SKM-1 (cell line): ENCODE results near the gene ZNF770.
"Not testable (repeated sequence)": the region's sequence is repeated elsewhere in the genome, so short reads cannot be mapped to it uniquely, and the experiment has no call there.

ENCODE experiments used
- DNase-seq: peaks from one replicate; lab custom pipeline; 2025; ENCODE audit not compliant: unreplicated experiment; lab: John Stamatoyannopoulos, UW

Gene ZNF770

DNA sequence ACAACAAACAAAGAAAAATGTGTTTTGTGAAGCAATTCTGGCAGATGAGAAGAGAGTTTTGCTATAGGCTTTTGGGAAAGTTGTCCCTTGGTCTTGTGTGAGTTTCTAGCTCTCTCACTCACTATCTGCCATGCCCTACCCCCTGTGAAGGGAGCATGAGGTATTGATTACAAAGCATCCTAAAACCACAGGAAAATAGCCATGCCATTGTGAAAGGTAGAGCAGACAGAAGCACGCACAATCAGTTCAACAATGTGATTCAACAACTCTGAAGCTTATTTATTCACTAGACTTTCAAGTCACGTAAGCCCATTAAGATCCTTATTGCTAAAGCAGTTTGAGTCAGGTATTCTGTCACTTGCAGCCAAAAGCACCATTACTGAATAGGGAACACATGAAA is 12.0 kb downstream of the ZNF770 start:
- no peak for DNase-seq

DNA sequence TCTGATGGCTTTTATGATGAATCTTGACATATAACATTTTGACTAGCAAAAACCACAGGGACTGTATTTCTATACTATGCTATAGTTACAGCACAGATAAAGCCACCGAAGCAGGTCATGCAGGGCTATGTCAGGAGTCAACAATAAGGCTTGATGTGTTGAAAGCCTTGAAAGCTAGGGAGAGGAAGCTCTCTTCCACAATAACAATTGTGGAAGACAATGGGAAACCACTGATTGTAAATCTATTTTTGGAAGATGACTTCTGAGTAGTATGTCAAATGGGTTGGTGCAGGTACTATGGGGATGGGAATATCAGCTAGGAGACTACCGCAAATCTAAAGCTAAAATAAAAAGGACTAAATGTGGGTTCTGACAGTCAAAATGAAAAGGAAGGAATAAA is 14.6 kb downstream of the ZNF770 start:
- DNase-seq, result no peak

DNA sequence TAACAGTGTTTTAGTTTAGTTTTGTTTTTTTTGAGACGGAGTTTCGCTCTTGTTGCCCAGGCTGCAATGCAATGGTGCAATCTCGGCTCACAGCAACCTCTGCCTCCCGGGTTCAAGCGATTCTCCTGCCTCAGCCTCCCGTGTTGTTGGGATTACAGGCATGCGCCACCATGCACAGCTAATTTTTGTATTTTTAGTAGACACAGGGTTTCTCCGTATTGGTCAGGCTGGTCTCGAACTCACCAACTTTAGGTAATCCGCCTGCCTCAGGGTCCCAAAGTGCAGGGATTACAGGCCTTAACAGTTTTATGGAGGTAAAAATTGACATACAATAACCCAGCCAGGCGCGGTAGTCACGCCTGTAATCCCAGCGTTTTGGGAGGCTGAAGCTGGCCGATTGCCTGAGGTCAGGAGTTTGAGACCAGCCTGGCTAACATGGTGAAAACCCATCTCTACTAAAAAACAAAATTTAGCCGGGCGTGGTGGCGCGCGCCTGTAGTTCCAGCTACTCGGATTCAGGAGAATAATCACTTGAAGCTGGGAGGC is 17.9 kb downstream of the ZNF770 start:
- not testable (repeated sequence) for DNase-seq

DNA sequence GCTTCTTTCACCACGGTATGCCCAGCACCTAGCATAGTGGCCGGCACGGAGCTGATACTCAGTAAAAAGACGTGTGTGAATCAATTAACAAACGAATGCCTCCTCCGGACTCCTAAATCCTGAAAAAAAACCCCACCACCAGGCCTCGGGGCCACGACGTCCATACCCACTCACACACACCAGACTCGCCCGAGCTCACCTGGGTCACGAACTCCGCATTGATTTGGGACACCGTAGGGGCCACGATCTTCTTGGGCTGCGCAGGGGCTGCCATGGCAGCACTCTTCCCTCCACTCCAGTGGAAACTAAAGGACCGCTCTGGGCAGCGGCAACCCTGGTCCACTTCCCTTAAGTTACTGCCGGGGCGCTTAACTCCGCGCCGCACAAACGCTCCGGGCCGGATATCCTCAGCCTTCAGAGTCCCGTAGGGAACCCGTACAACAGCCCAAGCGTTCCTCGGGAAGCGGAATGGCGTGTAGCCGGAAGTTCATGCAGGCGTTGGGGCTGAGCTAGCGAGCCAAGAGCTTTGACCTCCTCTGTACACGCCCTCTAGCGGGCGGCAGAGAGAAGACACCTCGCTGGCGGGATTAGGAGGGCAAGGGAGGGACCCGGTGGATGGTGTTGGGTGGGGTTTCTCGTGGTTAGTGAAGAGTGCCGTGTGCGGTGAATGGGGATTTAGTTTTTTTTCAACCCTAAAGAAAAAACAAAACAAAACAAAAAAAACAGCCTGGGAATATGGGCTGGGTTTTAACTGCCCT is 18.6 kb downstream of the ZNF770 start, which contains the start of gene AQR:
AQR (minus strand) TSS at position 403 of the 758 bp plus-strand sequence; CDS start at position 274, 129 bp downstream.
- peak; percentile 98 for DNase-seq

DNA sequence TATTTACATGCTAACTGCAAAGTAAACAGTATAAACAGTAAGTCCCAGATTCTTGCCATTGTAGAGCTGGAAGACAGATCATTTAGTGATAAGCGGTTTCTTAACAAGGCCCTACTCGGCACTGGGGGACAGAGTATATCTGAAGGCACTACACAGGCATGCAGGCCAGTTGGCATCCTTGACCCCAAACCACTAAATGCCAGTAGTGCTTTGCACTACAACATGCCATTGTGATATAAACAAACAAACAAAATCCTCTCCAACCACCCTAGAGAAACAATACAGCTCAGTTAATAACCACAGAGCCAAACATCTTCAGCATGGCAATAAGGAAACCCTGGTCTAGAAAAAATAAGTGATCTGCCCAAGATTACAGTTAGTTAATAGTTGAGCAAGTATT is 23.8 kb downstream of the ZNF770 start:
- no peak for DNase-seq

DNA sequence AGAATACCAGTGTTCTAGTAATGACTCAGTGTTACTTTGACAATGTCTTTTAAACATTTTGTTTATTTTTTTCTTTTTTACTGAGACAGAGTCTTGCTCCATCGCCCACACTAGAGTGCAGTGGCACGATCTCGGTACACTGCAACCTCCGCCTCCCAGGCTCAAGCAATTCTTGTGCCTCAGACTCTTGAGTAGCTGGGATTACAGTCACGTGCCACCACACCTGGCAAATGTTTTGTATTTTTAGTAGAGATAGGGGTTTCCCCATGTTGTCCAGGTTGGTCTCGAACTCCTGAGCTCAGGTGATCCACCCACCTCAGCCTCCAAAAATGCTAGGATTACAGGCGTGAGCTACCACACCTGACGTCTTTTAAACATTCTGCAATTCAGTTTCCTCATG is 34.2 kb downstream of the ZNF770 start:
- DNase-seq, result no peak

DNA sequence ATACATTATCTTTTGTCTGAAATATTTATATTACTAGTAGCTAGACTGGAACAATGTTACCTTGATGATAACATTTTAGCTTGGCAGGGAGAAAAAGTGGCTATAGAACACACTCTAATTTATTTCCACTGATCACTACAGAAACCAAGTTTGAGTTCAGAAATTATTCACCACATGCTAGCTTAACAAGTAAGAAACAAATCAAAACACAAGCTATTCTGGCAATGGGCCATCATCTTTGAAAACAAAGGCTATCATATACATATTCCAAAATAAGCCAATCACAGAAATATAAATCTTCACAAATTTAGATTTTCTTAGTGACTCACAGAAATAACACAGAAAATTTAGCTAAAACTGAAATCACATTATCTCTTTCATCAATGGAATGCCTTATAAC is 35.6 kb downstream of the ZNF770 start:
- DNase-seq, result no peak

DNA sequence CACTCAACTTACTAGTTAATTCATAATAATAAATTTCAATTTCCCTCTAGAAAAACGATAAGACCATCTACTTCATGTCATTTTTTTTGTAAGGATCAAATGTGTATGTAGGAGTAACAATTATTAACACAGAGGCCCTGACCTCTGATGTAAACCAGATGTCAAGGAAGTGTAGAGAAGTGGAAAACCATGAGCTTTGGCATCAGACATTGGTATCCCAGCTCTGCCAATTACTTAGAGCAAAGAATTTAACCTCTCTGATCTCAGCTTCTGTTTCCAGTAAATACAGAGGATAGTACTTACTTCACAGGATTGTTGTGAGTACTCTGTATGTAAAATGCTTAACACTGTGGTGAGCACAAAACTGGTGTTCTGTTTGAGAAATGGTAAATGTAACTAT is 36.1 kb downstream of the ZNF770 start:
- no peak for DNase-seq

DNA sequence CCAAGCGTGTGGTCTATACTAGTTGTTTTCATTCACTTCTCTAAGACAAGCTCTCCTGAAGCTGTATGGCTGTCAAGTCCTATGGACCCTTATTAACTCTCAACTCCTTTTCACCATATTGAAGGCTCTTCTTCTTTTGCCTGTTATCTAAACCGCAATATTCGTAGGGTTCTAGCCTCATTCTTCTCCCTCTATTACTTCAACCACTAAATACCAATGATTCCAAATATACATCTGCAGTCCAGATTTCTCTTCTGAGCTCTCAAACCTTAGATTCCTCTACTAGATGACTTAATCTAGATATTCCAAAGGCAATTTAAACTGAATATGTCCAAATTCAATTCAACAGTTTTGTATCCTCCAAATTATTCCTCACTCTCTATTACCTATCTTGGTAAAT is 43.2 kb downstream of the ZNF770 start:
- DNase-seq, result no peak

DNA sequence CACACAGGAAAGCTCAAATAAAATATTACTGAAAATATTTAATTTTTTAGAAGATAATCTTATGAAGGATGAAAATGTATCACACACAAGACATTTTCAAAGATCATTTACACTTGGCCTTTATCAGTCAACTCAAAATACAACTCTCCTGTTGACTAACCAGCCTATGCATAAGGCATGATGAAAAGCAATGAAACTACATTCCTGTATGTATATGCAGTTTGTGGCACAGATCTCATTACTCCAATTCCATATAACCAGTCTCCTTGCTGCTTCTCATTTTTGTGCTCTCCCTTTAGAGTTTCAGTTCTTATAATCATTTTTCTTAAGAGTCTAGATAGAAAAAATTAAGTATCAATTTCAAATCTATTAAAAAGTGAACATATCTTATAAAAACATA is 44.4 kb downstream of the ZNF770 start:
- no peak for DNase-seq

DNA sequence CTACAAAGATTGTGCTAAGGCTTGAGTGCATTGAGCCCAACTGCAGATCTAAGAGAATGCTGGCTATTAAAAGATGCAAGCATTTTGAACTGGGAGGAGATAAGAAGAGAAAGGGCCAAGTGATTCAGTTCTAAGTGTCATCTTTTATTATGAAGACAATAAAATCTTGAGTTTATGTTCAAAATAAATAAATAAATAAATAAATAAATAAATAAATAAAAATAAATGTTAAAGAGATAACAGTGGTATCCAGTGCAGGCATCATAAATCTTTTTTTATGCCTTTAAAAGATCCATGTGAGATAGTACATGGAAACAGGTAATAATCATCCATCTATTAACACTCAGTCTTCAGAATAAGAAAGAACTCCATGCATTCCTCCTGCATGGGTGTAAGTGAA is 44.8 kb downstream of the ZNF770 start:
- not testable (repeated sequence) for DNase-seq

DNA sequence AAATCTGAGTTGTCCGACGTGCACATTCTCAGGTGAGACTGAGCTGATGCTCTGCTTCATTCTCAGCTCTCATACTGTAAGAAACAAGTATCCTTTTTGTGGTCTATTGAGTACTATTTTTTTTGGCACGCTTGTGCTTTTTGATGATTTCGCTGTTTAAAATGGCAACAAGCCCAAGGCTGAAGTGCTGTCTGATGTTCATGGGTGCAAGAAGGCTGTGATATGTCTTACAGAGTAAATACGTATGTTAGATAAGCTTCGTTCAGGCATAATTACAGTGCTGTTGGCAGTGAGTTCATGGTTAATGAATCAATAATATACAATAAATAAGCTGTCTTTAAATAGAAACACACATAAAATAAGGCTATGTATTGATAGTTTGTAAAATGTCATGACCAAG is 45.7 kb downstream of the ZNF770 start:
- DNase-seq, result no peak

DNA sequence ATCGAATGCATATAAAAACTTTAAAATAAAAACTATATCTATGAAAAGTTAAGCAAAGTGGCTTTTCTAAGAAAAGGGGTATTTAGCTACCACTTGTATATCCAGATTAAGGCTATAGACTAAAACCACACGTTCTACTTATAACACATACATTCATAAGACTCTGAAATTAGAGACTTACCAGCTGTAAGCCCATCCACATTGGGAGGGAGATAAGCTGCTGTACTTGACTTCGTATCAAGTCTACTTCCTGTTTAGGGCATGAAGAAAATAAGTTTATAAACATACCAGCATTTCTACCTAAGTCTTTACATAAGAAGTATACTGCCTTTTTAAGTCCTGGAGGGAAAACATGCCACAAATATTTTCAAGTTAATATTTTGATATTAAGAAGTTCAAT is 46.3 kb downstream of the ZNF770 start:
- DNase-seq, result no peak

DNA sequence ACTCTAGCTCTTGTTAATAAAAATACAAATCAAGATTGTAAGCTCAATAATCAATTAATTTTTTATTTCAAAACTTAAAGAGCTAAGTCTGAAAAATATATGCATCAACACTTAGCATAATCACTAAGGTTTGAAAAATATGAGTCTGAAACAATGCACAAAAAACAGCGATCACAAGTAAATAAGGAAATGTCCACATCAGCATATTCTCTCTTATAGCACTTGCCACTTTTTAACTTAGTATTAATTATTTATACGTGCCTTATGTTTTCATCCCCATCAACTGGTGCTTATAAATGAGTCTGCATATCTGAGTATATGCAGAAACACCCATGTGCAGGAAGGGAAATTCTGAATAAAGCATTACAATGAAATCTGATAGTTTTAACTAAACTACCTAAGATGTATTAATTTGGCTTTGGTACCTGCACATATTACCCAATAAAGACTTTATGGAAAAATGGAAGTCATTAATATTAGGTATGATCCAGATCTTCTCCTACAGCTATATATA is 46.8 kb downstream of the ZNF770 start:
- no peak for DNase-seq

DNA sequence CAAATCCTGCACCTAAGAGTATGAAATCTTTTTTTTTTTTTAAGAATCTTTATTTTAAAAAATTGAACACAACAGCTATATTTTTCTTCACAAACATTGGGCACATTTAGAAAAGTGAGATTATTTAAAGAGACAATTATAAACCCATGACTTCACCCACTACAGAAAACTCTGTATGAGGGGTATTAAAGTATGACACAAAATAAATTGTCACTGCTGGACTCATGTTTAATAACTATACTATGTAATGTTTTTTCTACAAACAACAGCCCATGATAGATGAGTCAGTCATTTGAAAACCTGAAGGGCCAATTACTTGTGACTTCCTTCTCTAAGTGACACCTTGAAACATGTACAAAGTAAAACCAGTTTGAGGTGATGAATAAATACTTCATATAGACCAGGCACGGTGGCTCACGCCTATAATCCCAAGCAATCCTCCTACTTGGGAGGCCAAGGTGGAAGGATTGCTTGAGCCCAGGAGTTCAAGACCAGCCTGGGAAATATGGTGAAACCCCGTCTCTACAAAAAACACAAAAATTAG is 54.6 kb downstream of the ZNF770 start:
- no peak for DNase-seq

DNA sequence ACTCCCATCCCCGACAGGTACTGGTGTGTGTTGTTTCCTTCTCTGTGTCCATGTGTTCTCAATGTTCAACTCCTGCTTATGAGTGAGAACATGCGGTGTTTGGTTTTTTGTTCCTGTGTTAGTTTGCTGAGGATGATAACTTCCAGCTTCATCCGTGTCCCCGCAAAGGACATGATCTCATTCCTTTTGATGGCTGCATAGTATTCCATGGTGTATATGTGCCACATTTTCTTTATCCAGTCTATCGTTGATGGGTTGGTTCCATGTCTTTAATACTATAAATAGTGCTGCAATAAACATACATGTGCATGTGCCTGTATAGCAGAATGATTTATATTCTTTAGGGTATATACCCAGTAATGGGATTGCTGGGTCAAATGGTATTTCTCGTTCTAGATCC is 59.7 kb downstream of the ZNF770 start:
- not testable (repeated sequence) for DNase-seq
